HT1080 (cell line): Measurements from ENCODE around the gene PHLDB3. TPM values are rescaled to one million over a fixed set of nuclear protein-coding genes. Genes with fewer than 3 reads are reported as not detected.
A peak's percentile ranks its signal among the peaks of the same experiment; 100 is the strongest.
"Not testable (repeated sequence)": the region's sequence is repeated elsewhere in the genome, so short reads cannot be mapped to it uniquely, and the experiment has no call there.

ENCODE experiments used
- DNase-seq: peaks from one replicate; pipeline ENCODE4 v3.0.0-alpha.2; 2015; ENCODE audit warnings: low read depth
- polyA plus RNA-seq, 2 experiments: library from polyadenylated mRNA; depleted of rRNA; stranded (reverse); fragments of >200 nt; gene quantifications; 2 replicates each; pipeline ENCODE4 v1.2.3, GENCODE V29; 2015
- total RNA-seq: library from RNA; depleted of rRNA; stranded (reverse); fragments of >200 nt; shearing (Covaris generic); gene quantifications from 2 replicates; pipeline ENCODE4 v1.2.3, GENCODE V29; 2014; rRNA removed

PHLDB3 gene
- total RNA-seq, result 5.3 and 7.0 TPM in 2 replicates
- polyA plus RNA-seq (2015; cell fraction: cytosol; rRNA removed), result 5.3 and 5.6 TPM in 2 replicates
- 9.7 and 11.7 TPM in 2 replicates for polyA plus RNA-seq (2015; cell fraction: nucleus; rRNA removed)

- DNase-seq, result no peak
Measured at GRCh38 chr19:43504426-43505185, at the start of gene PHLDB3. Gene PHLDB3, minus strand, starts transcription at chr19:43504746. Its CDS starts 628 bp downstream, at chr19:43504118.

- DNase-seq, result no peak
Measured at GRCh38 chr19:43553656-43554055, 49.1 kb upstream of the PHLDB3 start.

- no peak for DNase-seq
Measured at GRCh38 chr19:43552616-43553015, 48.1 kb upstream of the PHLDB3 start.

GRCh38 chr19:43552198-43552450 lies 47.6 kb upstream of the PHLDB3 start:
- no peak for DNase-seq

- no peak for DNase-seq
Measured at GRCh38 chr19:43551399-43552197, 47.1 kb upstream of the PHLDB3 start.

GRCh38 chr19:43548706-43549105 lies 44.2 kb upstream of the PHLDB3 start:
- DNase-seq, result no peak

- DNase-seq, result not testable (repeated sequence)
Measured at GRCh38 chr19:43547926-43548325, 43.4 kb upstream of the PHLDB3 start.

- no peak for DNase-seq
Measured at GRCh38 chr19:43546581-43546980, 42.0 kb upstream of the PHLDB3 start.

- DNase-seq, result no peak
Measured at GRCh38 chr19:43545981-43546380, 41.4 kb upstream of the PHLDB3 start.

GRCh38 chr19:43545276-43545675 lies 40.7 kb upstream of the PHLDB3 start:
- DNase-seq, result no peak

GRCh38 chr19:43544077-43544476 lies 39.5 kb upstream of the PHLDB3 start:
- DNase-seq, result no peak

GRCh38 chr19:43541920-43542650 lies 37.5 kb upstream of the PHLDB3 start:
- no peak for DNase-seq

- DNase-seq, result no peak
Measured at GRCh38 chr19:43540381-43540780, 35.8 kb upstream of the PHLDB3 start.

- no peak for DNase-seq
Measured at GRCh38 chr19:43538922-43539321, 34.4 kb upstream of the PHLDB3 start.

GRCh38 chr19:43534816-43535761 lies 30.5 kb upstream of the PHLDB3 start:
- no peak for DNase-seq

- DNase-seq, result no peak
Measured at GRCh38 chr19:43534305-43534815, 29.8 kb upstream of the PHLDB3 start.

- DNase-seq, result peak; percentile 36
Measured at GRCh38 chr19:43533546-43534304, 29.2 kb upstream of the PHLDB3 start.

- DNase-seq, result peak; percentile 82
Measured at GRCh38 chr19:43532962-43533545, 28.5 kb upstream of the PHLDB3 start, which contains the start of gene ZNF575. Gene ZNF575, plus strand, starts transcription at chr19:43533188. Its CDS starts 1,235 bp downstream, at chr19:43534423.

GRCh38 chr19:43532571-43532961 lies 28.0 kb upstream of the PHLDB3 start:
- peak; percentile 39 for DNase-seq
